Activated CD8-positive, alpha-beta memory T cell treated with anti-CD3 and anti-CD28 coated beads for 36 hours (primary cell): ENCODE measurements around the gene EIF4EBP2. TPM values are rescaled to one million over a fixed set of nuclear protein-coding genes. Genes with fewer than 3 reads are reported as not detected.

Source experiments
- CTCF ChIA-PET: fragments of 350-600 bp; sonication (Branson Sonifier 250); formaldehyde crosslinking; loops from one replicate; lab custom pipeline; 2021; ENCODE audit warnings: antibody characterized with exemption; lab: Charles Lee
- POLR2A ChIA-PET: fragments of 350-600 bp; sonication (Branson Sonifier 250); formaldehyde crosslinking; loops from one replicate; lab custom pipeline; 2021; ENCODE audit warnings: antibody characterized with exemption; lab: Charles Lee
- total RNA-seq, 2 experiments: library from RNA; stranded (reverse); gene quantifications; one replicate each; pipeline ENCODE4 v1.2.3, GENCODE V29; 2021

The EIF4EBP2 gene
- total RNA-seq, 2 experiments from 2014 or later = 39.1 to 40.3 TPM

GRCh38 chr10:70472799-70473454 is 69.0 kb downstream of the EIF4EBP2 start:
- POLR2A ChIA-PET = no interaction called here
- CTCF ChIA-PET = no interaction called here

- ChIA-PET CTCF (no interaction called here), POLR2A (no interaction called here)
Measured at GRCh38 chr10:70474780-70475179, 70.8 kb downstream of the EIF4EBP2 start.

- ChIA-PET POLR2A (interaction anchor here (0.6 kb wide), 1 partner anchor 1404 kb away, joined by 4 read pairs; no protein-coding TSS in a partner anchor), CTCF (no interaction called here)
Measured at GRCh38 chr10:70475661-70476060, 71.7 kb downstream of the EIF4EBP2 start.

GRCh38 chr10:70476249-70477035 is 72.5 kb downstream of the EIF4EBP2 start:
- POLR2A ChIA-PET = interaction anchor here (0.6 kb wide), 2 partner anchors 73 to 1403 kb away, joined by 3 to 4 read pairs; partner anchors contain the start of gene EIF4EBP2

GRCh38 chr10:70477661-70478162 is 73.8 kb downstream of the EIF4EBP2 start:
- ChIA-PET POLR2A (interaction anchor here (0.6 kb wide), 2 partner anchors 307 to 413 kb away, joined by 5 to 6 read pairs; partner anchors contain the start of gene SAR1A), CTCF (interaction anchor here (0.6 kb wide), 1 partner anchor 1358 kb away, joined by 6 read pairs; no protein-coding TSS in a partner anchor)

More at GRCh38 chr10:70476249-70477035, 72.5 kb downstream of the EIF4EBP2 start:
- CTCF ChIA-PET = no interaction called here

Other genes with a start within 250 kb of the EIF4EBP2 start
- gene SAR1A, start 233.6 kb upstream of the EIF4EBP2 start, total RNA-seq = 100 to 1,000 TPM; 135 to 140 TPM
- gene PPA1, start 170.7 kb upstream of the EIF4EBP2 start, total RNA-seq = 100 to 1,000 TPM; 356 to 376 TPM
- not detected for gene NPFFR1, start 120.1 kb upstream of the EIF4EBP2 start, total RNA-seq
- gene LRRC20, start 21.5 kb upstream of the EIF4EBP2 start, total RNA-seq = 10 to 100 TPM; 14.3 to 16.0 TPM
- gene NODAL, start 37.5 kb downstream of the EIF4EBP2 start, total RNA-seq = not detected
- gene PALD1, start 74.6 kb downstream of the EIF4EBP2 start, total RNA-seq = under 1 TPM; 0.46 to 0.55 TPM
- 100 to 1,000 TPM; 142 to 149 TPM for gene PRF1, start 198.6 kb downstream of the EIF4EBP2 start, total RNA-seq